Subcutaneous adipose tissue (tissue), 4 donors: Measurements from ENCODE around the gene EFCAB6. TPM values are rescaled to one million over a fixed set of nuclear protein-coding genes. Genes with fewer than 3 reads are reported as not detected.

Source experiments
- total RNA-seq, 4 donors: library from RNA; depleted of rRNA; stranded (reverse); fragments of >200 nt; gene quantifications; one replicate each; pipeline ENCODE4 v1.1.0, GENCODE V29; 2016
- TF ChIP-seq, protein P1 (sequence below): fragments of 450-650 bp; IDR thresholded peaks from one replicate; pipeline ENCODE4 v1.5.1; 2016; ENCODE audit warnings: low read depth, mild to moderate bottlenecking, control low read depth, antibody characterized with exemption, moderate library complexity

Gene EFCAB6
- total RNA-seq, 4 donors from 2014 or later, result 2.1 to 4.0 (median 2.4) TPM

DNA sequence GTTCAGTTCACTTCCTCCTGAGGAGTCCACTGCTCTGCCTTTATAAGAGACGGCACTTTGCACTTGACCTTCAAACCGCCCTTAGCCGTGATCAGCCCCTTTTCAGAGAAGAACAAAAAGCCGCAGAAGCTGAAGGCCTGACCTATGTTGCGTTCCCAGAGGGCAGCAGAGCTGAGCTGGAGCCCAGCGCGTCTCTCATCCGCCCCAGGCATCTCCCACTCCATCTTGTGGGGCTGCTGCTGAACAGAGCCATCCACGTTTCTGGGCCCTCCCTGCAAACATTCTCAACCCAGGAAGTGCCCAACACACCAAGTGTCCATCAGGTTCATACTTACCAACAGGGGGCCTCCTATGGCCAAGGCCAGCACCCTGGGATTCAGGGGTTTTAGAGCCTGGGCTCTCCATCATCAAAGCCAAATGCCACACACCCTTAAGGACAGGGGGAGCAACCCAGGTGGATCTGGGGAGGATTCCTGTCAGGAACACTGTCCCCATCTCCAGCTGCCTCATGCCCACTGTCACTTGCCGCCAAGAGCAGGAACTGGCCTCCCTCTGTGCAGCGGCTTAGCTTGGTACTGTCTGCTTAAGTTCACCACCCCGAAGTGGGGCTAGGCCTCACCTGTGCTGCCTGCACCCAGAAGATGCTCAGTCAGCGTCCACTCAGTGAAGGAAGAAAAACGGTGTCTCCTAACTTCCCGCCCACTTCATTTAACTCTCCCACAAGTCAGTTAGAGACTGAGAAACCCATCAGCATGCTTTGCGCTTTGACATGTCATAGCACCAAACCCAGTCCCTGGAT lies 16.0 kb upstream of the EFCAB6 start:
- TF ChIP-seq, protein P1, sequence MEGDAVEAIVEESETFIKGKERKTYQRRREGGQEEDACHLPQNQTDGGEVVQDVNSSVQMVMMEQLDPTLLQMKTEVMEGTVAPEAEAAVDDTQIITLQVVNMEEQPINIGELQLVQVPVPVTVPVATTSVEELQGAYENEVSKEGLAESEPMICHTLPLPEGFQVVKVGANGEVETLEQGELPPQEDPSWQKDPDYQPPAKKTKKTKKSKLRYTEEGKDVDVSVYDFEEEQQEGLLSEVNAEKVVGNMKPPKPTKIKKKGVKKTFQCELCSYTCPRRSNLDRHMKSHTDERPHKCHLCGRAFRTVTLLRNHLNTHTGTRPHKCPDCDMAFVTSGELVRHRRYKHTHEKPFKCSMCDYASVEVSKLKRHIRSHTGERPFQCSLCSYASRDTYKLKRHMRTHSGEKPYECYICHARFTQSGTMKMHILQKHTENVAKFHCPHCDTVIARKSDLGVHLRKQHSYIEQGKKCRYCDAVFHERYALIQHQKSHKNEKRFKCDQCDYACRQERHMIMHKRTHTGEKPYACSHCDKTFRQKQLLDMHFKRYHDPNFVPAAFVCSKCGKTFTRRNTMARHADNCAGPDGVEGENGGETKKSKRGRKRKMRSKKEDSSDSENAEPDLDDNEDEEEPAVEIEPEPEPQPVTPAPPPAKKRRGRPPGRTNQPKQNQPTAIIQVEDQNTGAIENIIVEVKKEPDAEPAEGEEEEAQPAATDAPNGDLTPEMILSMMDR, result no peak

DNA sequence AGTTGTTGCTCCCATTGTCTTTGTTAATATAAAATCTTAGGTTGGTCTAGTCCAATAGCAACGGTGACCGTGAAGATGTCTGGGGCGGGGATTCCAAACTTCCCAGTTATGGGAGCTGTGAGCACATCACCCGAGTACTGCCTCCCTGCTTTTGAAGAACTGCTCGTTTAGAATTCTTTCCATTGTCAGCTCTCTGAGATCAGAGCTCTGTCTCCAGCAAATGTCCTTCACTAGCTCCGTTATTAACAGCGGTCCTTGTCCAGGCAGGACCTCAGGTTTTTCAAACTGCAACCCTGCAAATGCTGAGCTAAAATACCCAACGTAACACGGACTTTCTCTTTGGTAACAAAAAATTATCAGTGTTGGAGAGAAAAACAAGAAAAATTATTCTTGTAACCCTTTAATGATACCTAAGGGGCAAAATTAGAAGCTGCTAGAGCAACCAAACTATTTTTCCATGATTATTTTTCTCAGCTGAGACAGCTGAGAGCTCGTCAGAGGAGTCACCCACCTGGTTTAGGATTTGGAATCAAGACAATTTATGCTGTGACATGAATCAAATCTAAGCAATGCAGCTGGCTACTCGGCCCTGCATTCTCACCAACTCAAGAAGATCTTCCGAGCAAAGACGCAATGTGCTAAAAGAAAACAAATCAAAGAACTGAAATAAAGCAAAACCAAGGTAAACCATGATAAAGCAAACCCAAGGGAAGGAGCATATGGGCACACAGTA lies 15.1 kb upstream of the EFCAB6 start:
- TF ChIP-seq, protein P1, result no peak

DNA sequence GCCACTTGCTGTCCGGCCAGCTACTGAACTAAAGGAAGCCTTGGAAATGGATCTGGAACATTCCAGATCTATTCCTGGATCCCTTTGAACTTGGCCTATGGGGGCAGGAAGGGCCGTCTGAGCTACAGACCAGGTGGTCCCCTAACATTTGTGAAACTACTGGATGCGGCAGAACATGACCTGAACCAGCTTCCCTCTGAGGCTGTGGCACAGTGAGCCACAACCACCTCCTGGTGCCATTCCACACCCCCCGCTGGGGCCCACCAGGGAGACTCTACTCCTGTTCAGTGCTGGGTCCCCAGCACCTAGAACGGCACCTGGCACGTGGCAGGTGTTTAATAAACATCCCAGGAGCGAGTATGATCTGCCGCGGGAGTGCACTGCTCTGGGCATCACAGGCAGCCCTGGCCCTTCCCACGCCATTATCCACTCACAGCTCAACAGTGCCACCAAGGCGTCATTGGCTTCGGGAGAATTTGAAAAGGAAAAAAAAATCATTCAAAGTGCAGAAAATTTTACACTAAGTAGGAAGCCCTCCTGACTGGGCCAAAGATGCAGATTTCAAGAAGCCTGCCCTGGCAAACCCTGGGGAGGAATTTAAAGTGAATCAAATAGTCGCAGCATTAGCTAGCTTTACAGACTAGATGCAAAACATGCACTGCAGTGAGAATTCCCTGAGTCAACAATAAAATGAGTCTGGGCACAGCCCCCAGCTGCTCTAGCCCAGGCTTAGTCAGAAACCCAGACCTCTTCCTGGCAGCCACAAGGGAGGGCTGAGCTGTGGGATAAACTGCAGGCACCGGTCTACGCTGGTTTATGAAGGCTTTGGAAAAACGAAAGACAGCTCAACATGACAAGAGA lies 14.3 kb upstream of the EFCAB6 start:
- TF ChIP-seq, protein P1, result no peak

DNA sequence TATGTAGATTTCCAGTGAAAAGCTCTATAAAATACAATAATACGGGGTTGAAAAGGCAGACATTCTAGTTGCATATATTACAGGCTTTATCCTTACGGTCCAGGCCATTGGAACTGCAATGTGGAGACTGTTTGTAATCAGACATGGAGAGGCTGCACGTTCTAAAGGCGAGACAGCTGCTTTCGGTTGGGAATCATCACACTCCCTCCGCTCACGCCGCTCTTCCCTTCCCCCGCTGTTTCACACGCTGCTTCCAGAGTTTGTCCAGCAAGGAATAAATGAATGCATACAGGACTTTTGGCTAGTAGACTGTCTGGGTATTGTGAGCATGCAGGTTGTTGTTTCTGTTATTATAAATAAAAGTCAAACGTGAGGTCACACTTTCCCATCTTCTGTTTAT lies 13.5 kb upstream of the EFCAB6 start:
- TF ChIP-seq, protein P1, result no peak

DNA sequence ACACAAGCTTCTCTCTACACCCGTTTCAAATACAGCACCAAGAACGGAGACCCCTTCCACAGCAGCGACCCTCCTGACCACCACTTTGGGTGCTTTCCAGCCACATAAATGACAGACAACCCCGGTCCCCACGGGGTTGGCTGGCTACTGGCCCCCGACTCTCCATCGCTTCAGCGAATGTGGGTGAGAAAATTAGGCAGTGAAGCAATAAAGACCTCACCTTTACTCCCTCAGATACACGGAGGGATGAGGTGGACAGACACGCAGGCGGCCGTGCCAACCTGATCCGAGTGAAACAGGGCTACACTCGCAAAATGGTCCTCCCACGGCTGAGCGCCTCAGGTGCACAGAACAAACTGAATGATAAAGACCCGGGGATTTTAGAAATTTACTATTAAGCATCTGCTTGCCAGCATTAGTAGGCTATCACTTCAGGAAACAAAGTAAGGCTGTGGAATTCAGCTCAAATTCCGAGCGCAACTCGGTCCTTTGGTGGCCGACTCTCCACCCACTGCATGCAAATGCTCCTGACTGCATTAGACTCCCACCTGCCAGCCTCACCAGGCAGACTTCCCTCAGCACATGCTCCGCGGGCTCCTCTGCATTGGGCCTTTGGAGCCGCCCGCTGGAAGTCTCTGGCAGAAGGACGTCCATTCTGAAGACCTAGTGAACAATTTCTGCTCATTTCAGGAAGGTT lies 12.8 kb upstream of the EFCAB6 start:
- TF ChIP-seq, protein P1, result no peak

DNA sequence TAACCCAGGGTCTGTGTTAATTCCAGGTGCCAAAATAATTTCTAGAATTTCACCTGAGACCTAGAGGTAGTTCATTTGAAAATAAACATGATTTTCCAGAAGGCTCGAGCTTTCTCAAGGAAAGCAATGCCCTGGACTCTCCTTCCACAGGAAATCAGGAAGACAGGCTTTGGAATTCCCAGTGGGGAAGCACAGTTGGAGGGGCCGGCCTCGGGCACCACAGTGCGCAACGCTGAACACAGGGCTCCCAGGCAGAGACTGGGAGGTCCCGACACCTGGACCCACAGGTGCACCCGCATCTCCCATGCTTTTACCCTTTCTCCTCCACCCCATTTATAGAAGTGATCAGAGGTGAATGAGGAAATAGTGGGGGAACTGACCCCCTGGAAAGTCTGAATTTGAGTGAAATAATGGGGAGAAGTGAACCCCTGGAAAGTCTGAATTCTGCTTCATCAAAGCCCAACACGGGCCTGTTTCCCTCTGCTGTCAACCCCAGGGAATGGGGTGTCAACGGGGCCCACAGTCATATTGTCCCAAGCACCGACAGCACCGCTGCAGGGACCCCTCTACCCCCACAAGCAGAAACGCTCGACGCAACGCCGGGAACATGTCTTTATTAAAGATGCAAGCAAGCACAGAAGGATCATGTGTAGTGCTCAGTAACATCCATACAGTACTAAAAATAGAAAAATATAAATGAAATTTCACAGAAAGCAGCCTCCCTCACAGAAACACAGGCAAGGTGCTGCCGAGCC lies 12.0 kb upstream of the EFCAB6 start:
- TF ChIP-seq, protein P1, result no peak
